IMR-90 (cell line): Measurements from ENCODE around the gene KRI1. TPM values are rescaled to one million over a fixed set of nuclear protein-coding genes. Genes with fewer than 3 reads are reported as not detected.

ENCODE experiments used
- ATAC-seq: fragments of 200-7000 bp; cut with Tn5 transposase; 2 replicates; pipeline ENCODE4 v1.9.1; 2020; ENCODE audit warnings: low read depth, mild to moderate bottlenecking, moderate library complexity
- BruUV-seq: library from RNA; stranded (reverse); fragments of 400-500 nt; replicated peaks from 2 replicates; lab custom pipeline; 2021; lab: Mats Ljungman, UMichigan
- CTCF ChIA-PET: fragments of 300-600 bp; formaldehyde crosslinking; extraction: SDS; loops from one replicate; lab custom pipeline; 2021; ENCODE audit warnings: antibody characterized with exemption; lab: Yijun Ruan, JAX
- POLR2A ChIA-PET: fragments of 300-600 bp; sonication (Branson Sonifier 250); formaldehyde crosslinking; loops from one replicate; lab custom pipeline; 2022; ENCODE audit warnings: antibody characterized with exemption; ENCODE audit not compliant: unreplicated experiment; lab: Charles Lee
- DNase-seq: peaks from one replicate; pipeline ENCODE4 v3.0.0; 2013
- H2AFZ ChIP-seq: replicated peaks from 2 replicates; pipeline ENCODE3; 2013; ENCODE audit warnings: low read length, mild to moderate bottlenecking; ENCODE audit not compliant: poor library complexity
- H2AK5ac ChIP-seq: 2 replicates; pipeline ENCODE4 v1.6.1; 2013; ENCODE audit warnings: low read depth, low read length, inconsistent platforms
- H2AK9ac ChIP-seq: replicated peaks from 2 replicates; pipeline ENCODE3; 2013; ENCODE audit warnings: mild to moderate bottlenecking, low read depth, low read length, moderate library complexity; ENCODE audit not compliant: poor library complexity
- H2BK120ac ChIP-seq: 2 replicates; pipeline ENCODE4 v1.6.1; 2013; ENCODE audit warnings: low read depth, low read length, inconsistent platforms
- H2BK15ac ChIP-seq: 3 replicates; pipeline ENCODE4 v1.6.1; 2013; ENCODE audit warnings: low read depth, low read length, inconsistent platforms
- H2BK20ac ChIP-seq: 2 replicates; pipeline ENCODE4 v1.6.1; 2013; ENCODE audit warnings: low read depth, mild to moderate bottlenecking, inconsistent platforms, low read length, moderate library complexity
- H2BK5ac ChIP-seq: 2 replicates; pipeline ENCODE4 v1.6.1; 2013; ENCODE audit warnings: mild to moderate bottlenecking, low read depth, low read length, inconsistent platforms; ENCODE audit not compliant: poor library complexity, severe bottlenecking
- H3K14ac ChIP-seq: replicated peaks from 2 replicates; pipeline ENCODE4 v1.6.1; 2013; ENCODE audit warnings: low read depth, low read length, inconsistent platforms
- H3K18ac ChIP-seq: 2 replicates; pipeline ENCODE4 v1.6.1; 2013; ENCODE audit warnings: low read depth, low read length, control low read depth
- H3K23ac ChIP-seq: 2 replicates; pipeline ENCODE4 v1.6.1; 2013; ENCODE audit warnings: low read depth, low read length, inconsistent platforms
- H3K27ac ChIP-seq: 2 replicates; pipeline ENCODE4 v1.5.1; 2013; ENCODE audit warnings: mild to moderate bottlenecking, control low read depth, low read length; ENCODE audit not compliant: insufficient read depth
- H3K27me3 ChIP-seq: 2 replicates; pipeline ENCODE4 v1.6.1; 2013; ENCODE audit warnings: low read length; ENCODE audit not compliant: control insufficient read depth, insufficient read depth
- H3K36me3 ChIP-seq: 2 replicates; pipeline ENCODE4 v1.6.1; 2013; ENCODE audit warnings: low read length, mixed read lengths; ENCODE audit not compliant: control insufficient read depth, insufficient read depth
- H3K4ac ChIP-seq: 2 replicates; pipeline ENCODE4 v1.6.1; 2013; ENCODE audit warnings: low read depth, low read length, inconsistent platforms
- H3K4me1 ChIP-seq: 2 replicates; pipeline ENCODE4 v1.6.1; 2013; ENCODE audit warnings: low read length, mixed read lengths; ENCODE audit not compliant: control insufficient read depth, insufficient read depth
- H3K4me2 ChIP-seq: 2 replicates; pipeline ENCODE4 v1.6.1; 2013; ENCODE audit warnings: low read depth, mild to moderate bottlenecking, control low read depth, low read length, moderate library complexity
- H3K4me3 ChIP-seq: 2 replicates; pipeline ENCODE4 v1.5.1; 2013; ENCODE audit warnings: low read depth, mild to moderate bottlenecking, control low read depth, low read length, moderate library complexity; ENCODE audit not compliant: insufficient read depth
- H3K56ac ChIP-seq: 2 replicates; pipeline ENCODE4 v1.6.1; 2013; ENCODE audit warnings: low read length, inconsistent platforms; ENCODE audit not compliant: insufficient read depth; ENCODE audit errors: extremely low read depth
- H3K79me1 ChIP-seq, 2 experiments: 2 replicates each; pipeline ENCODE4 v1.6.1; 2013; ENCODE audit warnings: low read length in 2 of 2, inconsistent platforms in 1 of 2, low read depth in 1 of 2
- H3K9ac ChIP-seq: 2 replicates; pipeline ENCODE4 v1.6.1; 2013; ENCODE audit warnings: low read depth, low read length, control low read depth
- H3K9me1 ChIP-seq: 2 replicates; pipeline ENCODE4 v1.6.1; 2013; ENCODE audit warnings: low read length, inconsistent platforms; ENCODE audit not compliant: insufficient read depth
- H3K9me3 ChIP-seq: 2 replicates; pipeline ENCODE4 v1.6.1; 2013; ENCODE audit warnings: low read length; ENCODE audit not compliant: control insufficient read depth, insufficient read depth
- H4K20me1 ChIP-seq: 2 replicates; pipeline ENCODE4 v1.6.1; 2013; ENCODE audit warnings: low read length, inconsistent platforms; ENCODE audit not compliant: insufficient read depth
- H4K5ac ChIP-seq: 2 replicates; pipeline ENCODE4 v1.6.1; 2013; ENCODE audit warnings: mild to moderate bottlenecking, low read depth, low read length, control low read depth
- H4K8ac ChIP-seq, 2 experiments: 2 replicates each; pipeline ENCODE4 v1.6.1; 2013; ENCODE audit warnings: low read depth in 2 of 2, low read length in 2 of 2, control low read depth in 1 of 2, inconsistent platforms in 1 of 2
- H4K91ac ChIP-seq: 2 replicates; pipeline ENCODE4 v1.6.1; 2013; ENCODE audit warnings: low read depth, low read length, inconsistent platforms; ENCODE audit not compliant: insufficient read depth
- MXI1 ChIP-seq: IDR thresholded peaks from 2 replicates; pipeline ENCODE4 v1.6.1; 2012; ENCODE audit warnings: low read depth, mild to moderate bottlenecking, low read length, moderate library complexity, borderline replicate concordance
- WGBS, 2 experiments: methylation state at CpG; one replicate each; pipeline versions ENCODE4 v1.1.5 to v1.1.7; 2013; ENCODE audit warnings: missing lambda C conversion rate in 2 of 2; ENCODE audit not compliant: insufficient read length in 1 of 2; ENCODE audit errors: extremely low coverage in 2 of 2; 5-methylcytosine and 5-hydroxymethylcytosine counted together
- dilution Hi-C: fragments of 300-500 bp; cut with HindIII; formaldehyde crosslinking; loops from one replicate; pipeline ENCODE4 v1.14.3; 2018; ENCODE audit warnings: low sequenced_read_pairs; ENCODE audit not compliant: unreplicated experiment
- in situ Hi-C: fragments of 300-500 bp; cut with MboI; formaldehyde crosslinking; loops from 3 replicates; pipeline ENCODE4 v1.14.3; 2019; ENCODE audit warnings: low sequenced_read_pairs, inconsistent platforms, mixed read lengths
- intact Hi-C: fragments of 100-400 bp; cut with micrococcal nuclease; formaldehyde crosslinking; loops from 2 replicates; pipeline ENCODE4 v1.10.0; 2022
- polyA plus RNA-seq, 3 experiments: library from polyadenylated mRNA; depleted of rRNA; stranded (reverse); fragments of >200 nt; gene quantifications; 2 replicates each; pipeline ENCODE4 v1.2.3, GENCODE V29; 2012; ENCODE audit warnings: low replicate concordance in 1 of 3
- total RNA-seq: library from RNA; depleted of rRNA; stranded (reverse); fragments of >200 nt; gene quantifications from 2 replicates; pipeline ENCODE4 v1.2.3, GENCODE V29; 2012

Gene KRI1
- total and polyA plus RNA-seq, 2 of the 4 experiments (the other 2 are of a cell fraction) = 5.7 to 13.3 TPM

- no peak overlapping the region for H3K4me2 ChIP-seq
- H3K14ac ChIP-seq = no peak overlapping the region
- H3K18ac ChIP-seq = no peak overlapping the region
- intact Hi-C loops (no loop called here), in situ Hi-C loops (no loop called here), dilution Hi-C loops (no loop called here)
- H3K23ac ChIP-seq = no peak overlapping the region
- 74% methylated on average over 6 of the region's 20 CpGs; no CpG with 5 or more reads in 1 of the 2 experiments for WGBS, 2 experiments
- H2BK5ac ChIP-seq = no peak overlapping the region
- H3K36me3 ChIP-seq = no peaks in the 10 kb centered on the region
- no peak for DNase-seq
- TF ChIP-seq MXI1 = no peak
- ChIA-PET CTCF (no interaction called here), POLR2A (no interaction called here)
- no peak overlapping the region for H4K5ac ChIP-seq
- BruUV-seq = no TSS peak
- no peaks in the 10 kb centered on the region; the same call in 1 of the 2 replicates for H3K9me1 ChIP-seq
- no peaks in the 10 kb centered on the region for H3K4me1 ChIP-seq
- no peak overlapping the region for H2AFZ ChIP-seq
- H3K9me3 ChIP-seq = no peaks in the 10 kb centered on the region
- H3K27ac ChIP-seq = no peak overlapping the region
- no peak overlapping the region for H4K91ac ChIP-seq
- H2AK9ac ChIP-seq = no peak overlapping the region
- peaks cover 7% of the 10 kb centered on the region for H3K27me3 ChIP-seq
- no peak overlapping the region for H2BK15ac ChIP-seq
- no peak overlapping the region for H2BK20ac ChIP-seq
- H2BK120ac ChIP-seq = no peak overlapping the region
- no peak overlapping the region for H3K9ac ChIP-seq
- no peaks in the 10 kb centered on the region for H3K79me1 ChIP-seq
- no peaks in the 10 kb centered on the region; the same call in 1 of the 2 replicates for H4K20me1 ChIP-seq
- H3K4ac ChIP-seq = no peak overlapping the region
- ATAC-seq = no peak
- no peak overlapping the region for H3K4me3 ChIP-seq
- no peak overlapping the region for H3K56ac ChIP-seq
- H4K8ac ChIP-seq = no peak overlapping the region
- no peak overlapping the region for H2AK5ac ChIP-seq
Observed at GRCh38 chr19:10538204-10538983, 27.4 kb downstream of the KRI1 start.
